Kidney glomerular epithelial cell (primary cell): ENCODE measurements around the gene MYO10.
A peak's percentile ranks its signal among the peaks of the same experiment; 100 is the strongest.

ENCODE experiments used
- DNase-seq: peaks from one replicate; lab custom pipeline; 2025; lab: John Stamatoyannopoulos, UW

MYO10 gene

GRCh38 chr5:16916262-16916878, 19.7 kb downstream of the MYO10 start:
- peak; percentile 85 for DNase-seq

- DNase-seq: no peak
Measured at GRCh38 chr5:16914584-16914983, 21.5 kb downstream of the MYO10 start.

- no peak for DNase-seq
Measured at GRCh38 chr5:16914108-16914435, 22.0 kb downstream of the MYO10 start.

GRCh38 chr5:16913187-16914107, 22.6 kb downstream of the MYO10 start:
- no peak for DNase-seq

GRCh38 chr5:16912080-16912479, 24.0 kb downstream of the MYO10 start:
- no peak for DNase-seq

GRCh38 chr5:16909464-16909863, 26.6 kb downstream of the MYO10 start:
- DNase-seq: no peak

GRCh38 chr5:16907270-16907669, 28.8 kb downstream of the MYO10 start:
- no peak for DNase-seq

GRCh38 chr5:16906255-16906654, 29.8 kb downstream of the MYO10 start:
- DNase-seq: no peak

GRCh38 chr5:16903480-16904300, 32.4 kb downstream of the MYO10 start:
- no peak for DNase-seq

- DNase-seq: no peak
Measured at GRCh38 chr5:16902846-16903245, 33.2 kb downstream of the MYO10 start.

- DNase-seq: no peak
Measured at GRCh38 chr5:16901021-16901644, 35.0 kb downstream of the MYO10 start.

- DNase-seq: no peak
Measured at GRCh38 chr5:16899171-16899570, 36.9 kb downstream of the MYO10 start.

GRCh38 chr5:16897800-16898199, 38.3 kb downstream of the MYO10 start:
- no peak for DNase-seq

GRCh38 chr5:16897284-16897704, 38.8 kb downstream of the MYO10 start:
- DNase-seq: no peak

- no peak for DNase-seq
Measured at GRCh38 chr5:16896767-16897166, 39.3 kb downstream of the MYO10 start.

GRCh38 chr5:16894236-16895057, 41.6 kb downstream of the MYO10 start:
- DNase-seq: peak; percentile 21

GRCh38 chr5:16891033-16891432, 45.1 kb downstream of the MYO10 start:
- DNase-seq: no peak

GRCh38 chr5:16889972-16890519, 46.0 kb downstream of the MYO10 start:
- no peak for DNase-seq

- peak; percentile 47 for DNase-seq
Measured at GRCh38 chr5:16889203-16889971, 46.7 kb downstream of the MYO10 start.

- peak; percentile 22 for DNase-seq
Measured at GRCh38 chr5:16888694-16889124, 47.4 kb downstream of the MYO10 start.
